ENCODE measurements around the gene ELMO3.

ELMO3 gene

DNA sequence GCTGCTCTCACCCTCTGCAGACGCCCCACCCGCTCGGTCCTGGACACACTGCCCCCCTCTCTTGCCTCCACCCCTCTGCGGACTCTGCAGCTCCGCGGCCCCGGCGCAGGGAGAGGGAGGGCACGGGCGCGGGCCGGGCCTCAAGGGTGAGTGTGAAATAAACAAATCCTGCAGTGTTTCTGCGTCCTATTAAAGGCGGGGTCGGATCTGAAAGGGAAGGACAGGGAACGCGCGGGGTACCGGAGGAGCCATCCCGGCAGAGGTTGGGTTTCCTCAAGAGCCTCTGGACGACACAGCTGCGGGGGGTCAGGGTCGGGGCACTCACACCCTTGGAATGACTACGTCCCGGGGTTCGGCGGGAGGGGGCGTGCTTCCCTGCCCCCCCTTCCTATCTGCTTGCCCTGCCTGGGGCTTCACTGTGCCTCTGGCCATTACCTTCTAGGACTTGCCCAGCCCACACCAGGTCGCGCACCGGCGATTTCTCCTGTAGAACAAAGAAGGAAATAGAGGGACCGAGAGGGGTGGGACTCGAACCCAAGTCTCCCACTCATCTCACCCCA lies 34.9 kb upstream of the ELMO3 start:
- no peak for DNase-seq (ENCODE audit: low read depth)

DNA sequence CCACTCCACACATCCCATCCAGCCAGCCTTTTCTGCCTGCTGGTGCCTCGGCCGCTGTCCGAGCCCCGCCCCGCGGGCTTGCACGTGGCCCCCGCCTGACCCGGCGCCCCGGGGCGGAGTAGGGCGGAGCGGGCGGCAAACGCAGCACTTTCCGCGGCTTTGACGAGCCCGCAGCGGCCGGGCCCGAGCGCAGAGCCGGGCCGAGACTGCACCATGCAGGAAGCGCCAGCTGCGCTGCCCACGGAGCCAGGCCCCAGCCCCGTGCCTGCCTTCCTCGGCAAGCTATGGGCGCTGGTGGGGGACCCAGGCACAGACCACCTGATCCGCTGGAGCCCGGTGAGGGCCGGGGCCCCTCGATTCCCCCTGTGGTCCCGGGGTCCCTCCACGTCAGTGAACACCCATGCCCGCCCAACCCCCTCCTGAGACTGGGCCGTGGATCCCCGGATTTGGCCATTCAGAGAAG lies 34.3 kb upstream of the ELMO3 start, which contains the start of gene HSF4:
TSS of gene HSF4 (plus strand) at position 147 of the 463 bp plus-strand sequence. CDS start at position 214, 67 bp downstream.
- DNase-seq (ENCODE audit: low read depth): no peak

DNA sequence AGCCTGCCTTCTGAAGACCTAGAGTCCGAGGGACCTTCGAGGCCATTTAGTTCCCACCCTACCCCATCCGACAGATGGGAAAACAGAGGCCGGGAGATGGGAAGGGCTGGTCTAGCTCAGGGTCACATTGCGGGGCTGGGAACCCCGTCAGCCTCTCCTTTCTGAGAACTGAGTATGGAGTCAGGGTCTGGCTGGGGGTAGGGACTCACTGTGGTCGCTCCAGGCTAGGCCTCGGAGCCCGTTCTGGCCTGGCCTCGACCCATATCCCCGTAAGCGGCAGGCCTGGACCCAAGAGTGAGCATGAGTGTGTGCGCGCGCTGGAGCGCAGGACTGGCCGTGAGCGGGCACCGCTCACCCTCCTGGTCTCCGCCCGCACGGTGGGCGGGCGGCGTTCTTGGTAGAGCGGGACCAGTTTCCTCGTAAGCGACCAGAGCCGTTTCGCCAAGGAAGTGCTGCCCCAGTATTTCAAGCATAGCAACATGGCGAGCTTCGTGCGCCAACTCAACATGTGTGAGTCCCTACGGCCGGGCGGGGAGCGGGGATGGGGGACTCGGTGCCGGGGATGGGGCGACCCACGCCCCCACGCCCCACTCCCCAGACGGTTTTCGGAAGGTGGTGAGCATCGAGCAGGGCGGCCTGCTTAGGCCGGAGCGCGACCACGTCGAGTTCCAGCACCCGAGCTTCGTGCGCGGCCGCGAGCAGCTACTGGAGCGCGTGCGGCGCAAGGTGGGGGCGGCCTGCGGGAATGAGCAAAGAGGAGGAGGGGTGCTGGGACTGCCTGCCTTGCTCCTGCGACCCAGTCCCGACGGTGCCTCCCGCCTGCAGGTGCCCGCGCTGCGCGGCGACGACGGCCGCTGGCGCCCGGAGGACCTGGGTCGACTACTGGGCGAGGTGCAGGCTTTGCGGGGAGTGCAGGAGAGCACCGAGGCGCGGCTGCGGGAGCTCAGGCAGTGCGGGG lies 33.5 kb upstream of the ELMO3 start:
- DNase-seq (ENCODE audit: low read depth): no peak

DNA sequence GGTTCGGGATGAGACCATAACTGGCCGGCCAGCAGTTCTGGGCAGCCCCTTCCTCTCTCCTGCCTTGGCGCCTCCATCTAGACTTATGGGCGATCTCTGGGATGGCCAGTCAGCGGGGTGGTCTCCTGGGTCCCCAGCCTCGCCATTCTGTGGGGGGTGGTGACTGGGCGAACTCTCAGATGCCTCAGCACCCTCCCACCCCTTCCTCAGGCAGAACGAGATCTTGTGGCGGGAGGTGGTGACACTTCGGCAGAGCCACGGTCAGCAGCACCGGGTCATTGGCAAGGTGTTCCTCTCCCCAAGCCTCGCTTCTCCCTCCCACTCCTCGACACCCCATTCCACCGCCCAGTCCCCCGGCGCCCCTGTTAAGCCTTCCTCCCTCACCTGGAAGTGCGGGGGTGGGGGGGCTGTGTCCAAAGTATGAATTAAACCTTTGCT lies 32.8 kb upstream of the ELMO3 start:
- no peak for DNase-seq (ENCODE audit: low read depth)

DNA sequence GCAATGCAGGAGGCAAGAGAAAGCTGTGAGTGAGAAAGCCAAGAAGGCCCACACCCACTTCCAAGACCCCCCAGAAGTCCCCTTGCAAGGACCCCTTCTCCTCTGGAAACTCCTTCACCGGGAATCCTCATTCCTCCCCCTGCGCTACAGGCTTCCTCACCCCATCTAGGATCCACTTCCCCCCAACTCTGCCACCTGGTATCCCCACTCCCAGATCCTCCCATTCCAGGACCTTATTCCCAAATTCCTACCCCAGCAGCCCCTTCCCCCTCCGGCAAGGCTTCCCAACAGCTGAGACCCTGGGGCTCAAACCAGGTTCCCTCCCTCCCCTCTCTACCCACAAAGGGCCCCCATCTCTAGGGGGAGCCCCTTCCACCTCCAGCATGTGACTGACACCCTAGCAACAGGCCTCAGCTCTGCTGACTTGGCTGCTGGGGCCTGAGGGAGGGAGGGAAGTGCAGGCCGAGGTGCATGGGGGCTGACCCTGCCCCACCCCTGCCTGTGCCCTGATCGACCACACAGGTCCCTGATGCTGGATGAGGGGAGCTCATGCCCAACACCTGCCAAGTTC lies 32.2 kb upstream of the ELMO3 start:
- DNase-seq (ENCODE audit: low read depth): no peak

- no peak for DNase-seq (ENCODE audit: low read depth)
Observed at GRCh38 chr16:67167588-67167987, 31.3 kb upstream of the ELMO3 start.

DNA sequence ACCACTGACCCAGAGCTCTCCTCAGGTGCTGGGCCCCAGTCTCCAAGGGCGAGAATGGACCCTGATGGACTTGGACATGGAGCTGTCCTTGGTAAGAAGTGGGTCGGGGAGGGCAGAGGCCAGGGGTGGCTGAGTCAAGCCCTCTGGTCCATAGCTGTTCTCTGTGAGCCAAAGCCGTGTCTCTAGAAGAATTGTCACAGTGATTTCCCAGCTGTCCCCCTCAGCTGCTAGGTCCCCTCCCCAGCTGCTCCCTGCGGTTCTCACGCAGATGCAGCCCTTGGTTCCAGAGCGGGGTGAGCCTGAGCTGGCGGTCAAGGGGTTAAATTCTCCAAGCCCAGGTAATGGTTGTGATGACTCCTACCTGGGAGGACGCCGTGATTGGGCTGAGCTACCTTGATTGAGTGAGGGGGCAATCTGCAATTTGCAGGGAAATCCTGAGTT lies 29.9 kb upstream of the ELMO3 start:
- DNase-seq (ENCODE audit: low read depth): no peak

DNA sequence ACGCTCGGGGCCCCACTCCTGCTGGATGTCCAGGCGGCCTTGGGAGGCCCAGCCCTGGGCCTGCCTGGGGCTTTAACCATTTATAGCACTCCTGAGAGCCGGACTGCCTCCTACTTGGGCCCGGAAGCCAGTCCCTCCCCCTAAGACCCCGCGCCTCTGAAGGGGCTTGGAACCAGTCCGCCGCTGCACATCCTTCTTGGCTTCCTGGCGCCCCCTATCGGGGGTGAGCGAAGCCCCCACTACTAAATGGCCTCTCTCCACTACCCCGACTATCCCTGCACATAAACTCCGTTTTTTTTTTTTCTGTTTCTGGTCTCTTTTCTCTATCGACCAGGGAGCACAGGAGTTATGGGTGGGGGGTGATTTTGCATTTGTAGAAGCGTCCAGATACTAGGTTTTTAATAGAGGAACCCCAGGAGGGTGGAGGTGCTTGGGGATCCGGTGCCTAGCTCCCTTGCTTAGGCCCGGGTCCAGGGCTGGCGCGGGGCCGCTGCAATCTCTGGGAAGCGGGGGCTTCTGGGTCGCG lies 29.2 kb upstream of the ELMO3 start:
- DNase-seq (ENCODE audit: low read depth): no peak

DNA sequence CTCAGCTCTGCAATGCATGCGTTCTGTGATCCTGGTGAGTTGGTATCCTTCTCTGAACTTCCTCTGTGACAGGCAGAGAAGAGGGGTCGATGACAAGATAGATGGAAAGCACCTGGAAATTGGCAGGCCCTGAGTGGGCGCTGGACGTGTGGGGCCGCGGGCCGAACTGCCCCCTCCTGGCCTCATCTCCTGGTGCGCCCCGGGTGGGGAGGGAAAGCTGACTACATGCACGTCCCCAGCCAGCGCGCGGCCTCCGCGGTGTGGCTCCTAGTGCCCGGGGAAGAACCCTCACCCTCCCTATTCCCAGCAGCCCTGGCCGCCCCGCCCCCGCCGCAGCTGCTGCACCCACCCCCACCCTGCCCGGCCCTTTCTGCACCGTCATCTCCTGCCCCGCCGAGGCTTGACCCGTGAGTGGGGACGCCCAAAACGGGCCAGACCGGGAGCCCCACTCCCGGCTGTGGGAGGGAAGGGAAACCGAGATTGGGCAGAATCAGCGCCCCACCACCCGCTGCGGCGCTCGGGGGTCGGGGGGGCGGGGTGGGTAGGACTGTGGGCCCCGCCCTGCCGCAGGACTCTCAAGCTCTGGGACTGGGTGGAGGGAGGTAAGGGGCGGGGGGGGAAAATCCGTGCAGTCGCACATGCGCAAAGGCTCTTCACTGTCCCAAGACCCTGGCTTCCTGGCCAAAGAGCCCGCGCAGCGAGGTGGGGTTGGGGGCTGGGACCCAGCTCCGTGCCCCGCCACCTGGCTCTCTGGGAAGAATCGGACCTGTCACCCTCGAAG lies 28.6 kb upstream of the ELMO3 start, which contains the start of gene NOL3:
TSS of gene NOL3 (plus strand) at position 371 of the 781 bp plus-strand sequence.
- DNase-seq (ENCODE audit: low read depth): no peak

DNA sequence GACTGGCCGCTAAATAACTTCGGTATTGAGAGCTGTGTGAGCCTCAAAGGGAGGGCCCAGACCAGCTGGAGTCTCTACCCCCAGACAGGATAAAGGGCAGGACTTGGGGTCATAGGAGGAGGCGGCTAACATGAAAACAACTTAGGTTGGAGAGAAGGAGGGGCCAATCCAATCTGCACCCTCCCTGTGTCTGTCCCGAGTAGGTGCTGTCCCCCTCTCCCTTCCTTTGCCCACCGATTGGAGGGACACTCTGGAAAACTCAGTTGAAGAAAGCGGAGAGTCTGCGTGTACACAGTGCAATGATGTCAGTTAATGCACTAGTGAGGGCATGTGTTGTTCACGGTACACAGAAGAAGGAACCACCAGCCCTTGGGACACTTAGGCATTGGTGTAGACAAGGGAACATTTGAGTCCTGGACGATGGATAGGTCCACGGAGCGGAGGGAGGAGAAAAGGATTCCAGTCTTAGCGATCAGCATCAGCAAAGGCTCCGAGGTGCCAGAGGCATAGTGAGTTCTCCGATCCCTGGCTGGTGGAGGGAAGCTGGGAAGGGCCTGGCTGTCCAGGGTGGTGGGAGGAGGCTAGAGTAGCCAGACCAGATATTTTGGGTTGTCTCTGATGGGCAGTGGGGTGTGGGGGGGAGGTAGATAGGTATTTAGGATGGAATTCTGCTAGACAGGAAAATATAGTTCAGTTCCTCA lies 27.8 kb upstream of the ELMO3 start:
- DNase-seq (ENCODE audit: low read depth): no peak

GRCh38 chr16:67173323-67173722 lies 25.6 kb upstream of the ELMO3 start:
- DNase-seq (ENCODE audit: low read depth): no peak

- peak; percentile 58 for DNase-seq (ENCODE audit: low read depth)
Observed at GRCh38 chr16:67173808-67174705, 24.9 kb upstream of the ELMO3 start.

GRCh38 chr16:67174706-67175231 lies 24.2 kb upstream of the ELMO3 start:
- no peak for DNase-seq (ENCODE audit: low read depth)

DNA sequence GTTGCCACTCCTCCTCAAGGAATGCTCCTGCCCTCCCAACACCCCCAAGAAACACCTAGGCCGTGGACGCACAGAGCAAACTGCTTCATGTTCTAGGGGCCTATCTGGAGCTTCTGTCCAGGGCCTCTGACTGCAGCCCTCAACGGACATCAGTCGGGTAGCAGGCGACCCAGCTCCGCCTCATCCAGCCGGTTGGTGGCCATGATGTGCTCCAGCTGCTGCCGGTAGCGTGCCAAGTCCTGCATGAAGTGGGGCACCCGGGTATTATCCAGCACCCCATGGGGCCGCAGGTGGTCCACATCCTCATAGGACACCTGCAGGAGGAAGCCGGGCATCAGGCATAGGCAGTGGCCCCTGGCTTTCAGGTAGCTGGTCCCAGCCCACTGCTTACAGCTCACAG lies 22.3 kb upstream of the ELMO3 start:
- no peak for DNase-seq (ENCODE audit: low read depth)

DNA sequence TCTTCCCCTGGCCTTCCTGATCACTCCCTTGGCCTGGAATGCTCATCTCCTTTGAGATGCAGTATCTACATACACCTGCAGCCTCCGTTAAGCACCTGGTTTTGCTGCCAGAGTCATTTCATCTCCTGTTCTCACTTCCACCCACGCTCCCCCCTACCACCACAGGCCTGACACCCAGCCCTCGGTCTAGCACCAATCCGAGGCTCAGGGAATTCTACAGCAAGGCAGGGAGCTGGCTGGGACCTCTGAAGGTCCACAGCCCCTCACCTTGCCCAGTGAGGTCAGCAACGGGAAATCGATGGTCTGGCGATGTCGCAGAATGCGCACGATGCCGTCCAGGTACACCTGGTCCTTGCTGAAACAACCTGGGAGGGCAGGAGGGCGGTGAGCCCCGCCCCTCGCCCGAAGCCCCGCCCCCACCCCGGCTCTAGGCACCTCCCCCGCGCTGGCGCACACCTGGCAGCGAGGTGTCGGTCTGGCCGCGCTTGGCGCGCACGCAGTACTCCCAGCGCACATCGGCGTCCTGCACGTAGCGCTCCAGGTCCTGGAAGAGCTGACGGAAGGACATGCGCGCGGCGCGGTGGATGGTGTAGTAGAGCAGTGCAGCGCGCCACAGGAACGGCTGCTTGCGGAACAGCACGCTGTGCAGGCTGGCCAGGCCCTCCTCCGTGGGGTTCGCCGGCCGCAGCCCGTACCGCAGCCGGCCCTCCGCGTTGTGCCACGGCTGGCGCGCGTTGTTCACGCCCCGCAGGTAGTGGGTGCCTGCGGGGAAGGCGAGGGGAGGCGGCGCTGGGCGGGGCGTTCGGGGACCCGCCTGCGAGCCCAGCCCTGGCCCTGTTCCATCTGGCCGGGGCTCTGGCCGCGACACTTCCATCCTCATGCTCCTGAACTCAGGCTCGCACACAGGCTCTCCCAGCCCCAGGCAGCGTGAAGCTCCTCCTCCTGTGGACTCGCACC lies 20.9 kb upstream of the ELMO3 start:
- DNase-seq (ENCODE audit: low read depth): peak; percentile 57

- no peak for DNase-seq (ENCODE audit: low read depth)
Observed at GRCh38 chr16:67179421-67180080, 19.4 kb upstream of the ELMO3 start.

DNA sequence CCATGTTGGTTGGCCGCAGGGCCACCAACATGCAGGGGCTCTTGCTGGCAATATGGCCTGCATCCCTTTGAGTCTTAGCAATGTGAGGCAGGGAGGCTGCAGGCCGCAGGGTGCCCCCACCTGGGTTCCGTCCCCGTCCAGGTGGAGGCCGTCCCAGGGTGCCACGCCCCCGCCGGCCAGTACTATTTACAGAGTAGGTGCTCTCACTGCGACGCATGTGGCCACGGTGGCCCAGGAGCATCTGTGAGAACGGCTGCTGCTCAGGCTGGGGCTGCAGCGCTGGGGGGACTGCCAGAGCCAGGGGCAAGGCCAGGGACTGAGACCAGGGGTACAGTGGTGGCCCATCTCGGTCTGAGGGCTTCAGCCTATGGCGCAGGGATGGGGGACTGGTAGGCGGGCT lies 18.8 kb upstream of the ELMO3 start:
- no peak for DNase-seq (ENCODE audit: low read depth)

DNA sequence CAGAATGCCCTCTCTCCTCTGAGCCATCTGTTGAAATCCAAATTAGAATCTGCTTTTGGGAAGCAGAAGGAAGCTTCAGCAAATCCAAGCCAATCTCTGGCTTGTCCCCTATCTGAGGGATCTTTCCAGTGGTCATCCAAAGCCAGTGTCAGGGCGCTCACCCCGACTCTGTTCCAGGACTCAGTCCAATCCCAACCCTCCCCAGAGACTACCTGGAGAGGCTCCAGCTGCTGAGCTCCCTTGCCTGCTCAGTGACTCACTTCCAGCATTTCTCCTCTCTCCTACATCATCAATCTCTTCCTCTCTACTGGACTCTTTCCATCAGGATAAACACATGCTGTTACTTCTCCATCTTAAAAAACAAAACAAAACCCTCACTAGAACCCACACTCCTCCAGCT lies 17.6 kb upstream of the ELMO3 start:
- DNase-seq (ENCODE audit: low read depth): no peak

All from T-helper 22 cell (primary cell).